ENCODE measurements around the gene SHD.

DNA sequence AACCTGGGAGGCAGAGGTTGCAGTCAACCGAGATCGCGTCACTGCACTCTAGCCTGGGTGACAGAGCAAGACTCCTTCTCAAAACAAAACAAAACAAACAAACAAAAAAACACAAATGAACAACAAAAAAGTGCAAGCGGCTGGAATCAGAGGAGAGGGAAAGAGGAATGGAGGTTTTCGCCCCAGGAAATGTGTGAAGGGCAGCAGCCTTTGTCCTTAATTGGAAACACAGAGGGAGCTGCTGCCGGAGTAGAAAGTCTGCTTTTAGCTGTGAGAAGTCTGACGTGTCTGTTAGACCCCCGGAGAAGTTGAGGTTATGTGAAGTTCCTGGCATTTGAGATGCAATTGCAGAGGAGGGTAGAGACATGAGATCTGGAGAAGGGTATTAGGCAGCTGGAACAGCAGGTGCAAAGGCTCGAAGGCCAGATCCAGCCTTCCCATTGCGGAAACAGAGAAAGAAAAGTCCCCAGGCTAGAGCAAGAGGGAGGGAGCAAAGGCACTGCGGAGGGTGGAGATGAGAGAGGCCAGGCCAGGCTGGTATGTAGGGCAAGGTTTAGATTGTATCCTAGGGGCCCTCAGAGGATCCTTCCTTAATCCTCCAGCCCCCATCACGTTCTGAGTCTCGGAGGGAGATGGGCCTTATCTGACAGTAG, 22.6 kb downstream of the SHD start:
- no peak for TF ChIP-seq POLR2AphosphoS5 (IDR thresholded peaks at IDR 0.05)
- TF ChIP-seq, protein P1, sequence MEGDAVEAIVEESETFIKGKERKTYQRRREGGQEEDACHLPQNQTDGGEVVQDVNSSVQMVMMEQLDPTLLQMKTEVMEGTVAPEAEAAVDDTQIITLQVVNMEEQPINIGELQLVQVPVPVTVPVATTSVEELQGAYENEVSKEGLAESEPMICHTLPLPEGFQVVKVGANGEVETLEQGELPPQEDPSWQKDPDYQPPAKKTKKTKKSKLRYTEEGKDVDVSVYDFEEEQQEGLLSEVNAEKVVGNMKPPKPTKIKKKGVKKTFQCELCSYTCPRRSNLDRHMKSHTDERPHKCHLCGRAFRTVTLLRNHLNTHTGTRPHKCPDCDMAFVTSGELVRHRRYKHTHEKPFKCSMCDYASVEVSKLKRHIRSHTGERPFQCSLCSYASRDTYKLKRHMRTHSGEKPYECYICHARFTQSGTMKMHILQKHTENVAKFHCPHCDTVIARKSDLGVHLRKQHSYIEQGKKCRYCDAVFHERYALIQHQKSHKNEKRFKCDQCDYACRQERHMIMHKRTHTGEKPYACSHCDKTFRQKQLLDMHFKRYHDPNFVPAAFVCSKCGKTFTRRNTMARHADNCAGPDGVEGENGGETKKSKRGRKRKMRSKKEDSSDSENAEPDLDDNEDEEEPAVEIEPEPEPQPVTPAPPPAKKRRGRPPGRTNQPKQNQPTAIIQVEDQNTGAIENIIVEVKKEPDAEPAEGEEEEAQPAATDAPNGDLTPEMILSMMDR (IDR thresholded peaks at IDR 0.05): no peak
